Muscle layer of colon (tissue), 2 donors: ENCODE data around the gene NME8.

Experiments
- H3K27ac ChIP-seq: one replicate; pipeline ENCODE4 v1.7.0; 2013; ENCODE audit warnings: low read depth, mild to moderate bottlenecking, low read length, moderate library complexity
- H3K27me3 ChIP-seq, 2 donors: one replicate each; pipeline ENCODE4 v1.7.0; 2013; ENCODE audit warnings: low read length in 2 of 2, mild to moderate bottlenecking in 2 of 2; ENCODE audit not compliant: insufficient read depth in 2 of 2, control insufficient read depth in 1 of 2
- H3K36me3 ChIP-seq: one replicate; pipeline ENCODE4 v1.7.0; 2013; ENCODE audit warnings: mild to moderate bottlenecking, low read length; ENCODE audit not compliant: insufficient read depth
- H3K4me1 ChIP-seq: one replicate; pipeline ENCODE4 v1.7.0; 2013; ENCODE audit warnings: mild to moderate bottlenecking, low read length; ENCODE audit not compliant: insufficient read depth
- H3K4me3 ChIP-seq, 2 donors: one replicate each; pipeline ENCODE4 v1.7.0; 2013; ENCODE audit warnings: low read length in 2 of 2, low read depth in 1 of 2, mild to moderate bottlenecking in 1 of 2, moderate library complexity in 1 of 2
- H3K9ac ChIP-seq: one replicate; pipeline ENCODE4 v1.7.0; 2013; ENCODE audit warnings: low read length
- H3K9me3 ChIP-seq: one replicate; pipeline ENCODE4 v1.7.0; 2013; ENCODE audit warnings: mild to moderate bottlenecking, low read length
- donor health status: abdominal sarcoma.
- donor health status: Adenocarcinoma of cecum.

Gene NME8

DNA sequence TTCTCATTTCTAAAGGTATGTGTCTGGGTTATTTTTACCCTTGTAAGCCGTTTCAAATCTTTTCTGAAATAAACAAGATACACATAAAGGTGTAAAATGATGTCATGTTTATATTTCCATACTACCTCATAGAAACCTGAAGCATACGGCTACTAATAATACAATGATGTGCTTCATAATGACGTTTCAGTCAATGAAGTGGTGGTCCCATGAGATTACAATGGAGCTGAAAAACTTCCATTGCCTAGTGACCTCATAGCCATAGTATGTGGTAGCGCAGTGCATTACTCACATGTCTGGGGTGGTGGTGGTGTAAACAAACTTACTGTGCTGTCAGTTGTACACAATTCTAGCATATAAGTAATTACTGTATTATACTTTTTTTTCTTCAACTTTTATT lies 96.9 kb downstream of the NME8 start:
- H3K9ac ChIP-seq = no peak overlapping the region
- H3K4me1 ChIP-seq = peaks cover 7% of the 10 kb centered on the region
- no peak overlapping the region for H3K27ac ChIP-seq

DNA sequence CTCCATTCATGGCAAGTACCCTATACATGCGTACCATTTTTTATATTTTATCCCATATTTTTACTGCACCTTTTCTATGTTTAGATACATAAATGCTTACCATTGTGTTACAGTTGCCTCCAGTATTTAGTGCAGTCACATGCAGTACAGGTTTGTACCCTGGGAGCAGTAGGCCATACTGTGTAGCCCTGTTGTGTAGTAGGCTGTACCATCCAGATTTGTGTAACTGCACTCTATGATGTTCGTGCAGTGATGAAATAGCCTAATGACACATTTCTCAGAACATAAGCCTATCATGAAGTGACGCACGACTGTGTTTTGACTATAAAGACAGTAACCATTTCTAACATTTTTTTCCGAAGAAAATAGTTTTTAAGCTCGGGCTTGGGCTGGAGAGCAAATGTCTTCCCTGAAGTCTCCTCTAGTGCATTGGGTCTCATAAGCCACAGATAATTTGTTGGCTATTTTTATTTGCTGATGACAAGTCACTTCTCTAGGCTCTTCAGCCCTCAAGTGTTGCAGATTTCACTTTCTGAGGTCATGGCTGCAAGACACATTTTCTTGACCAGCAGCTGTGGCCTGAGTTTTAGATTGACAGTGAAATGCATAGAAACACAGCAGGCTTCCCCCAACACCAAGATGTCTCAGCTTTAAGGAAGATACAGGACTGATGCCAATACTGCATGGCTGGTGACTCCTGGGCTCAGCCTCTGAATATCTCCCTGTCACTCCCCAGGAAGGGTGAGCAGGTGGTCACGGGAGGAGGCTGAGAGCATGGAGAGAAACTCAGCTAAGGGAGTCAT lies 98.9 kb downstream of the NME8 start:
- Histone ChIP-seq H3K27ac (no peak overlapping the region), H3K36me3 (no peaks in the 10 kb centered on the region), H3K4me1 (peaks cover 7% of the 10 kb centered on the region), H3K9me3 (no peaks in the 10 kb centered on the region), H3K9ac (no peak overlapping the region), H3K4me3 (no peak overlapping the region), H3K27me3 (no peaks in the 10 kb centered on the region)

More for the DNA sequence above, 96.9 kb downstream of the NME8 start:
- no peaks in the 10 kb centered on the region for H3K9me3 ChIP-seq
- H3K36me3 ChIP-seq = no peaks in the 10 kb centered on the region
- no peak overlapping the region for H3K4me3 ChIP-seq
- H3K27me3 ChIP-seq = no peaks in the 10 kb centered on the region

DNA sequence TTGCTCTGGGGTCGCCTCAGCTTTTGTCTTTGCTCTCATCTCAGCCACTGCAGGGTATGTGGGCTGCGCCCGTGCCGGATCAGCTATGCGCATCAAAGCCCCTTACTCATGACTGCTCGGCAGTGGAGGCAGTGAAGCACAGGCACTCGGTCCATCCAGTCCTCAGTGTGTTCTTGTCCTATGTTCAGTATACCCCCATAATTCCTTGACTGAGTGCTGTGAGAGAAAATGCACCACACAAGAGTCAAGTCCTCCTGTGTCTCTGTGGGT lies 99.5 kb downstream of the NME8 start:
- no peak overlapping the region for H3K4me3 ChIP-seq
- H3K4me1 ChIP-seq = peaks cover 5% of the 10 kb centered on the region
- H3K9ac ChIP-seq = no peak overlapping the region
- no peak overlapping the region for H3K27ac ChIP-seq
- H3K36me3 ChIP-seq = no peaks in the 10 kb centered on the region
- H3K9me3 ChIP-seq = no peaks in the 10 kb centered on the region
- no peaks in the 10 kb centered on the region for H3K27me3 ChIP-seq
